Stimulated activated CD4-positive, alpha-beta T cell treated with anti-CD3 and anti-CD28 coated beads, Interleukin-15, amount 100 ng/mL, for 48 hours (primary cell): ENCODE results near the gene TSPAN16.
"Not testable (repeated sequence)": the region's sequence is repeated elsewhere in the genome, so short reads cannot be mapped to it uniquely, and the experiment has no call there.

Experiments used
- DNase-seq, 2 donors: peaks; one replicate each; pipeline ENCODE4 v3.0.0-alpha.2; 2020; ENCODE audit warnings: low read depth in 2 of 2

TSPAN16 gene

GRCh38 chr19:11345122-11345803 is 49.3 kb downstream of the TSPAN16 start:
- DNase-seq: no peak

GRCh38 chr19:11346104-11346940 is 50.4 kb downstream of the TSPAN16 start, which contains the start of the genes CCDC159 and TMEM205:
TSS of gene CCDC159 (plus strand) at chr19:11346519. CDS start at chr19:11346607, 88 bp downstream.
TSS of gene TMEM205 (minus strand) at chr19:11346268. CDS start at chr19:11345619, 649 bp downstream.
- DNase-seq: peak; percentile 98

GRCh38 chr19:11347546-11348039 is 51.6 kb downstream of the TSPAN16 start:
- no peak for DNase-seq

GRCh38 chr19:11349171-11349570 is 53.2 kb downstream of the TSPAN16 start:
- DNase-seq: no peak

- not testable (repeated sequence) for DNase-seq
Measured at GRCh38 chr19:11354102-11354501, 58.1 kb downstream of the TSPAN16 start.

- peak; percentile 76 to 86 for DNase-seq
Measured at GRCh38 chr19:11355160-11356073, 59.5 kb downstream of the TSPAN16 start, which contains the start of gene PLPPR2. TSS of gene PLPPR2 (plus strand) at chr19:11355432. CDS start at chr19:11357674, 2,242 bp downstream.

GRCh38 chr19:11356074-11356397 is 60.1 kb downstream of the TSPAN16 start:
- no peak for DNase-seq

GRCh38 chr19:11356676-11357550 is 61.0 kb downstream of the TSPAN16 start:
- DNase-seq: no peak

GRCh38 chr19:11359421-11359820 is 63.5 kb downstream of the TSPAN16 start:
- DNase-seq: no peak

- DNase-seq: no peak
Measured at GRCh38 chr19:11361037-11361770, 65.2 kb downstream of the TSPAN16 start.

- DNase-seq: no peak
Measured at GRCh38 chr19:11361771-11362731, 66.1 kb downstream of the TSPAN16 start.

- no peak for DNase-seq
Measured at GRCh38 chr19:11363881-11364280, 67.9 kb downstream of the TSPAN16 start.

GRCh38 chr19:11364296-11364904 is 68.4 kb downstream of the TSPAN16 start:
- no peak for DNase-seq

- DNase-seq: no peak
Measured at GRCh38 chr19:11364935-11365334, 69.0 kb downstream of the TSPAN16 start.
